Measurements from ENCODE around the gene LSG1.

DNA sequence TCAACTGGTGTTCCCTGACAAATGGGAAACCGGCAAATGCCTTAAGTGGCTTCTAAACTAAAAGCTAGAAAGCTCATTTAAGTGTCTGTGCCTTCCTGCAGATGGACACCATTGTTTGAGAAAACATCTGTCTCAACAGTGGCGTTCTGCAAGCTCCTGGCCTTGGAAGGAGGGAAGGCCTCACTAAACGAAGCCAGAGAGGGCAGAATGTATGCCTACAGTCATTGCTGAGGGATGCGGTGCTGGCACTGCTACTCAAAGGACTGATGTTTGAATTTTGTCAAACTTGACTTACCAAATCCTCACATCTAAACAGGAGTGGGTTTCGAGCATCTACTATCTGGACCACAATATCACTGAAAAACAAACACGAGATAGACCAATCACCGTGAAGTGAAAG is 12.2 kb downstream of the LSG1 start:
- TF ChIP-seq EP300 (IDR thresholded peaks at IDR 0.05; ENCODE audit: low read depth in 2 of 2, low read length in 2 of 2) (no peak), EP300 (CRISPR knock-in tag; IDR thresholded peaks at IDR 0.05; ENCODE audit: borderline replicate concordance) (no peak), ZNF460 (CRISPR knock-in tag; IDR thresholded peaks at IDR 0.05; ENCODE audit: borderline replicate concordance) (no peak), KLF6 (CRISPR knock-in tag; IDR thresholded peaks at IDR 0.05) (no peak), POLR2A (IDR thresholded peaks at IDR 0.05; ENCODE audit: insufficient read depth in 1 of 2, low read depth in 2 of 2, low read length in 2 of 2) (no peak), TCF12 (IDR thresholded peaks at IDR 0.05) (no peak), TCF12 (CRISPR knock-in tag; IDR thresholded peaks at IDR 0.05) (no peak)
- TF ChIP-seq, protein P1, sequence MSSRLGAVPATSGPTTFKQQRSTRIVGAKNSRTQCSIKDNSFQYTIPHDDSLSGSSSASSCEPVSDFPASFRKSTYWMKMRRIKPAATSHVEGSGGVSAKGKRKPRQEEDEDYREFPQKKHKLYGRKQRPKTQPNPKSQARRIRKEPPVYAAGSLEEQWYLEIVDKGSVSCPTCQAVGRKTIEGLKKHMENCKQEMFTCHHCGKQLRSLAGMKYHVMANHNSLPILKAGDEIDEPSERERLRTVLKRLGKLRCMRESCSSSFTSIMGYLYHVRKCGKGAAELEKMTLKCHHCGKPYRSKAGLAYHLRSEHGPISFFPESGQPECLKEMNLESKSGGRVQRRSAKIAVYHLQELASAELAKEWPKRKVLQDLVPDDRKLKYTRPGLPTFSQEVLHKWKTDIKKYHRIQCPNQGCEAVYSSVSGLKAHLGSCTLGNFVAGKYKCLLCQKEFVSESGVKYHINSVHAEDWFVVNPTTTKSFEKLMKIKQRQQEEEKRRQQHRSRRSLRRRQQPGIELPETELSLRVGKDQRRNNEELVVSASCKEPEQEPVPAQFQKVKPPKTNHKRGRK (CRISPR knock-in tag; IDR thresholded peaks at IDR 0.05) = no peak
- TF ChIP-seq, protein P2, sequence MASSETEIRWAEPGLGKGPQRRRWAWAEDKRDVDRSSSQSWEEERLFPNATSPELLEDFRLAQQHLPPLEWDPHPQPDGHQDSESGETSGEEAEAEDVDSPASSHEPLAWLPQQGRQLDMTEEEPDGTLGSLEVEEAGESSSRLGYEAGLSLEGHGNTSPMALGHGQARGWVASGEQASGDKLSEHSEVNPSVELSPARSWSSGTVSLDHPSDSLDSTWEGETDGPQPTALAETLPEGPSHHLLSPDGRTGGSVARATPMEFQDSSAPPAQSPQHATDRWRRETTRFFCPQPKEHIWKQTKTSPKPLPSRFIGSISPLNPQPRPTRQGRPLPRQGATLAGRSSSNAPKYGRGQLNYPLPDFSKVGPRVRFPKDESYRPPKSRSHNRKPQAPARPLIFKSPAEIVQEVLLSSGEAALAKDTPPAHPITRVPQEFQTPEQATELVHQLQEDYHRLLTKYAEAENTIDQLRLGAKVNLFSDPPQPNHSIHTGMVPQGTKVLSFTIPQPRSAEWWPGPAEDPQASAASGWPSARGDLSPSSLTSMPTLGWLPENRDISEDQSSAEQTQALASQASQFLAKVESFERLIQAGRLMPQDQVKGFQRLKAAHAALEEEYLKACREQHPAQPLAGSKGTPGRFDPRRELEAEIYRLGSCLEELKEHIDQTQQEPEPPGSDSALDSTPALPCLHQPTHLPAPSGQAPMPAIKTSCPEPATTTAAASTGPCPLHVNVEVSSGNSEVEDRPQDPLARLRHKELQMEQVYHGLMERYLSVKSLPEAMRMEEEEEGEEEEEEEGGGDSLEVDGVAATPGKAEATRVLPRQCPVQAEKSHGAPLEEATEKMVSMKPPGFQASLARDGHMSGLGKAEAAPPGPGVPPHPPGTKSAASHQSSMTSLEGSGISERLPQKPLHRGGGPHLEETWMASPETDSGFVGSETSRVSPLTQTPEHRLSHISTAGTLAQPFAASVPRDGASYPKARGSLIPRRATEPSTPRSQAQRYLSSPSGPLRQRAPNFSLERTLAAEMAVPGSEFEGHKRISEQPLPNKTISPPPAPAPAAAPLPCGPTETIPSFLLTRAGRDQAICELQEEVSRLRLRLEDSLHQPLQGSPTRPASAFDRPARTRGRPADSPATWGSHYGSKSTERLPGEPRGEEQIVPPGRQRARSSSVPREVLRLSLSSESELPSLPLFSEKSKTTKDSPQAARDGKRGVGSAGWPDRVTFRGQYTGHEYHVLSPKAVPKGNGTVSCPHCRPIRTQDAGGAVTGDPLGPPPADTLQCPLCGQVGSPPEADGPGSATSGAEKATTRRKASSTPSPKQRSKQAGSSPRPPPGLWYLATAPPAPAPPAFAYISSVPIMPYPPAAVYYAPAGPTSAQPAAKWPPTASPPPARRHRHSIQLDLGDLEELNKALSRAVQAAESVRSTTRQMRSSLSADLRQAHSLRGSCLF (CRISPR knock-in tag; IDR thresholded peaks at IDR 0.05; ENCODE audit: borderline replicate concordance) = no peak

Measured in HepG2 (cell line).